ENCODE results near the gene MPL. TPM values are rescaled to one million over a fixed set of nuclear protein-coding genes. Genes with fewer than 3 reads are reported as not detected.

Gene MPL
- total RNA-seq, 2 donors from 2014 or later, result 0.39 TPM; not detected in 1

GRCh38 chr1:43316738-43317520 is 20.7 kb upstream of the MPL start:
- Histone ChIP-seq H3K4me1 (no peaks in the 10 kb centered on the region), H3K36me3 (no peaks in the 10 kb centered on the region), H3K27ac (no peak overlapping the region), H3K27me3 (no peaks in the 10 kb centered on the region), H3K9me3 (no peaks in the 10 kb centered on the region), H3K4me3 (no peak overlapping the region)
- no peak for DNase-seq (ENCODE audit: low spot score)
- TF ChIP-seq, protein P1, sequence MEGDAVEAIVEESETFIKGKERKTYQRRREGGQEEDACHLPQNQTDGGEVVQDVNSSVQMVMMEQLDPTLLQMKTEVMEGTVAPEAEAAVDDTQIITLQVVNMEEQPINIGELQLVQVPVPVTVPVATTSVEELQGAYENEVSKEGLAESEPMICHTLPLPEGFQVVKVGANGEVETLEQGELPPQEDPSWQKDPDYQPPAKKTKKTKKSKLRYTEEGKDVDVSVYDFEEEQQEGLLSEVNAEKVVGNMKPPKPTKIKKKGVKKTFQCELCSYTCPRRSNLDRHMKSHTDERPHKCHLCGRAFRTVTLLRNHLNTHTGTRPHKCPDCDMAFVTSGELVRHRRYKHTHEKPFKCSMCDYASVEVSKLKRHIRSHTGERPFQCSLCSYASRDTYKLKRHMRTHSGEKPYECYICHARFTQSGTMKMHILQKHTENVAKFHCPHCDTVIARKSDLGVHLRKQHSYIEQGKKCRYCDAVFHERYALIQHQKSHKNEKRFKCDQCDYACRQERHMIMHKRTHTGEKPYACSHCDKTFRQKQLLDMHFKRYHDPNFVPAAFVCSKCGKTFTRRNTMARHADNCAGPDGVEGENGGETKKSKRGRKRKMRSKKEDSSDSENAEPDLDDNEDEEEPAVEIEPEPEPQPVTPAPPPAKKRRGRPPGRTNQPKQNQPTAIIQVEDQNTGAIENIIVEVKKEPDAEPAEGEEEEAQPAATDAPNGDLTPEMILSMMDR (IDR thresholded peaks at IDR 0.05), result no peak

- H3K36me3 ChIP-seq, result no peaks in the 10 kb centered on the region
- no peak overlapping the region for H3K27ac ChIP-seq
- no peak overlapping the region for H3K4me3 ChIP-seq
- TF ChIP-seq, protein P1 (IDR thresholded peaks at IDR 0.05), result no peak
- H3K4me1 ChIP-seq, result no peaks in the 10 kb centered on the region
- no peaks in the 10 kb centered on the region for H3K9me3 ChIP-seq
- no peak for DNase-seq (ENCODE audit: low spot score)
- no peaks in the 10 kb centered on the region for H3K27me3 ChIP-seq
These were observed 19.7 kb upstream of the MPL start for GRCh38 chr1:43317817-43318471.

DNA sequence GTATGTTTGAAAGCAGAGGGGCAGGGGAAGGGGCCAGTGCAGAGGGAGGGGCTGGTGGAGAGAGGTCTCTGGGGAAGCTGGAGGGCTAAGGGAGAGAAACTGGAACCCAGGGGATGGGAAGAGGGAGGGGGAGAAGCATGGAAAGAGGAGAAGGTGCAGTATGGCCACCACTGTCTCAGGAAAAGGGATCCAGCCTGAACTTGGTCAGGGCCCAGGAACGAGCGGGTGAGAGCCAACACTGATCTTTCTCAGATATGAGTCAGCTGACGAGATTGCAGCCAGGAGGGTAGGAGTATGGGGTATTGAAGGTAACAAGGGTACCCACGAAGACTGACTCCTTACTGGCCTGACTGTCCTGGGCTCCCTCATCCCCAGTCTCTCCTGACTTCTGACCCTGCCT is 18.8 kb upstream of the MPL start:
- no peak overlapping the region for H3K27ac ChIP-seq
- no peak for DNase-seq (ENCODE audit: low spot score)
- H3K36me3 ChIP-seq, result no peaks in the 10 kb centered on the region
- TF ChIP-seq, protein P1 (IDR thresholded peaks at IDR 0.05), result no peak
- no peak overlapping the region for H3K4me3 ChIP-seq
- H3K4me1 ChIP-seq, result no peaks in the 10 kb centered on the region
- no peaks in the 10 kb centered on the region for H3K27me3 ChIP-seq
- H3K9me3 ChIP-seq, result no peaks in the 10 kb centered on the region

DNA sequence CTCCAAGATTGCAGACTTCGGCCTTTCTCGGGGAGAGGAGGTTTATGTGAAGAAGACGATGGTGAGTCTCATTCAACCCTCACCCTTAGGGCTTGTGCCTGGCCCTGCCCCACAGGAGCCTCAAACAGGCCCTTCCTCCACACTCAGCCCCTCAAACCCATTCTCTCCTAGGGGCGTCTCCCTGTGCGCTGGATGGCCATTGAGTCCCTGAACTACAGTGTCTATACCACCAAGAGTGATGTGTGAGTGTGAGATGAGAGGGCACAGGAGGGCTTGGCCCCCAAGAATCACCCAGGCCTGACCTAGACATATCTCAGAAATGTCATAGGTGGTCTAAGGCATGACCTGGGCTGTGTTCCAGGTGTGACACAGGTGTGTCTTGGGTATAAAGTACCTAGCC is 18.3 kb upstream of the MPL start:
- no peak overlapping the region for H3K27ac ChIP-seq
- TF ChIP-seq, protein P1 (IDR thresholded peaks at IDR 0.05), result no peak
- no peaks in the 10 kb centered on the region for H3K27me3 ChIP-seq
- H3K4me3 ChIP-seq, result no peak overlapping the region
- no peak for DNase-seq (ENCODE audit: low spot score)
- no peaks in the 10 kb centered on the region for H3K36me3 ChIP-seq
- H3K9me3 ChIP-seq, result peaks cover 0 to under 1% of the 10 kb centered on the region in 2 donors
- no peaks in the 10 kb centered on the region for H3K4me1 ChIP-seq

DNA sequence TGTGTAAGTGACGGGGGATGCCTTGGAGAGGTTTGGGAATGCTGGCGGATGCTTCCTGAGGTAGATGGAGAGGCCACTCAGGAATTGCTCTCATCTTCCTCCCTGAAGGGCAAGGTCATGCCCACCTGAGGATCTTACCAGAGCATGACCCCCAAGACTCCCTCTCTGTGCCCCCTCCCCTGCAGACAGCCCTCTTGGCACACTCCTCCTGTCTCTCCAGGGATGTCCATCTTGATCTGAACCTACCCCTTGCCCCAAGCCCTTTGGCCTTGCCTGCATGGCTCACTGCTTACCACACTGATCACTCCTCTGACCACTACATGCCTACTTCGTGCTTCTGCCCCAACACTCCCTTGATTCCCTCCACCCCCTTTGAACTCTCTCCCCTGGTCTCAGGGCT is 17.9 kb upstream of the MPL start:
- Histone ChIP-seq H3K27me3 (no peaks in the 10 kb centered on the region), H3K4me3 (no peak overlapping the region), H3K27ac (no peak overlapping the region), H3K9me3 (peaks cover 0 to 5% of the 10 kb centered on the region in 2 donors), H3K4me1 (no peaks in the 10 kb centered on the region), H3K36me3 (no peaks in the 10 kb centered on the region)
- DNase-seq (ENCODE audit: low spot score), result no peak
- TF ChIP-seq, protein P1 (IDR thresholded peaks at IDR 0.05), result no peak

Data from right atrium auricular region (tissue), 2 donors.